ENCODE results near the gene DENND1A.

DNA sequence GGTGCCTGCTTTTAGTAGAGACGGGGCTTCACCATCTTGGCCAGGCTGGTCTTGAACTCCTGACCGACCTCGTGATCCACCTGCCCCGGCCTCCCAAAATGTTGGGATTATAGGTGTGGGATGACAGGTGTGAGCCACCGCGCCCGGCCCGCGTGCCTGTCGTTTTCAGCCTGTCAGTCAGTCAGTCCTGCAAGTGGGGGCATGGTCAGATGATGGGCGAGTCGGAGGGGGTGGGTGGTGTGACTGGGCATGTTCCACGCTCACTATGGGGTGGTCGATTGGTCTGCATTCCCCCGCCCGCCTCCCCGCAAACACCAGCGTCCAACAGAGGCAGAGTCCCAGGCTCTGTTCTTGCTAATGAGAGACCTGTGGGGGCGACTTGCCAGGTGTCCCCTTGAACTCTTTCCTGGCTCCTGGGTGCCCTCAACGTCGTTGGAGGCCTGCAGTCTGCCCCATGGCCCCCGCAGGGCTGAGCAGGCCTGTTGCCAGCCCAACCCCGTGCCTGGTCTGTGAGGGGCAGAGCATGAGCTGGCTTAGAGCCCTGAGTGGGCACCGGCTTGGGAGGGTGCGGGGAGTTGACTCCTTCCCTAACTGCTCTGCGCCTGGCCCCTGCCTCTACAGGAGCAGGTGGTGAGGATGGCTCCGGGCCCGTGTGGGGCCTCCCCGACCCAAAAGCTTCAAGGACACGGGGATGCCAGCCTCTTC is 550.8 kb downstream of the DENND1A start:
- TF ChIP-seq, protein P1, sequence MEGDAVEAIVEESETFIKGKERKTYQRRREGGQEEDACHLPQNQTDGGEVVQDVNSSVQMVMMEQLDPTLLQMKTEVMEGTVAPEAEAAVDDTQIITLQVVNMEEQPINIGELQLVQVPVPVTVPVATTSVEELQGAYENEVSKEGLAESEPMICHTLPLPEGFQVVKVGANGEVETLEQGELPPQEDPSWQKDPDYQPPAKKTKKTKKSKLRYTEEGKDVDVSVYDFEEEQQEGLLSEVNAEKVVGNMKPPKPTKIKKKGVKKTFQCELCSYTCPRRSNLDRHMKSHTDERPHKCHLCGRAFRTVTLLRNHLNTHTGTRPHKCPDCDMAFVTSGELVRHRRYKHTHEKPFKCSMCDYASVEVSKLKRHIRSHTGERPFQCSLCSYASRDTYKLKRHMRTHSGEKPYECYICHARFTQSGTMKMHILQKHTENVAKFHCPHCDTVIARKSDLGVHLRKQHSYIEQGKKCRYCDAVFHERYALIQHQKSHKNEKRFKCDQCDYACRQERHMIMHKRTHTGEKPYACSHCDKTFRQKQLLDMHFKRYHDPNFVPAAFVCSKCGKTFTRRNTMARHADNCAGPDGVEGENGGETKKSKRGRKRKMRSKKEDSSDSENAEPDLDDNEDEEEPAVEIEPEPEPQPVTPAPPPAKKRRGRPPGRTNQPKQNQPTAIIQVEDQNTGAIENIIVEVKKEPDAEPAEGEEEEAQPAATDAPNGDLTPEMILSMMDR (conservative IDR thresholded peaks at IDR 0.05; ENCODE audit: low read depth, low read length): no peak
- TF ChIP-seq EZH2phosphoT487 (IDR thresholded peaks at IDR 0.05; ENCODE audit: borderline replicate concordance, low read length) (no peak), EZH2 (IDR thresholded peaks at IDR 0.05; ENCODE audit: low read length, unreplicated experiment) (no peak)

All from PC-3 (cell line).